GM12891 (cell line): ENCODE measurements around the gene MAN1A2.

ENCODE experiments used
- POLR2A ChIP-seq: IDR thresholded peaks from 2 replicates; pipeline ENCODE4 v1.6.1; 2011; ENCODE audit warnings: low read depth, low read length, control low read depth
- POLR2AphosphoS5 ChIP-seq: IDR thresholded peaks from 2 replicates; pipeline ENCODE4 v1.6.1; 2011; ENCODE audit warnings: low read depth, low read length, control low read depth
- POU2F2 ChIP-seq: IDR thresholded peaks from 2 replicates; pipeline ENCODE4 v1.6.1; 2011; ENCODE audit warnings: low read depth, mild to moderate bottlenecking, control low read depth, low read length, moderate library complexity
- TAF1 ChIP-seq: IDR thresholded peaks from 2 replicates; pipeline ENCODE4 v1.6.1; 2011; ENCODE audit warnings: low read depth, low read length, control low read depth

DNA sequence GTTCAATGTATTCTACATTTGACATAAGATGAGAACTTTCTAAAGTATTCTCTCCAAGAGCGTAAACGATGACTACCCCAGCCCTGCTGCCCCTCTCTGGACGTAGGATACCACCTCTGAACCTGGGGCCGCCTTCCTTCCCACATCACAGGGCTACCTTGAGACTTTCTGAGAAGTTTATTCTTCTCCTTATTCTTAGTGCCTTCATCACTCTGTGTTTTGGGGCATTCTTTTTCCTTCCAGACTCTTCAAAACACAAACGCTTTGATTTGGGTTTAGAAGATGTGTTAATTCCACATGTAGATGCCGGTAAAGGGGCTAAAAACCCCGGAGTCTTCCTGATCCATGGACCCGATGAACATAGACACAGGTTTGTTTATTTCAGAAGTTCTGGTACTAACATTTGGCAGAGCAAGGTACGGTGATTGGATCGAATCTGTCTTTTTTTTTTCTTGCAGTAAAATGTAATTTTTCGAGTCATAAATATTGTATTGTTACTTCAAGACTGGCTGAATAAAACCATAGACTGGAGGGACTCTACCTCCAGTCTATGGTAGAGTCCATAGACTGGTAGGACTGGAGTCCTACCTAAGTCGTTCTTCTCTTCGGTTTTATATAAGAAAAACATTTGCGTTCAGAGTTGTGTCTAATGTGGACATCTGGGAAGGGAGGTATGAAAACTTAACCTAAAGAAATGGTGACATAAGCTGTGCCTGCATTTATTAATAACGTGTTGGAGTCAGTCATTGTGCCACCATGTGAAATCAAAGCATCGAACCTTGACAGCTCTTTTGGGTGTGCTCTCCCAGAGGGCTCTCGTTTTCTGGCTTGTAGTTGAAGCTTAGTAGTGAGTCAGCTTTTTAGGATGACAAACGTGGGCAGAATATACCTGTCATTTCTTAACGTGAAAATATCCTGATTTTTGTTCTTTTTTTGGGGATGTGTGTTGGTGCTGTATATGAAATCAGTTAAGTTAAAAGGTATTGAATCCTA lies 1.2 kb downstream of the MAN1A2 start:
- TF ChIP-seq TAF1: no peak
- TF ChIP-seq POLR2A: no peak
- no peak for TF ChIP-seq POLR2AphosphoS5
- no peak for TF ChIP-seq POU2F2
